Stimulated activated effector memory CD8-positive, alpha-beta T cell treated with anti-CD3 and anti-CD28 coated beads, Interleukin-12 subunit alpha, Interleukin-12 subunit beta, amount 100 ng/mL, for 72 hours (primary cell): ENCODE results near the gene KRTAP5-1.
"Not testable (repeated sequence)": the region's sequence is repeated elsewhere in the genome, so short reads cannot be mapped to it uniquely, and the experiment has no call there.

Source experiments
- ATAC-seq: fragments of 150-1000 bp; cut with Tn5 transposase; 2 replicates; pipeline ENCODE4 v1.10.0; 2021
- DNase-seq, 2 donors: peaks; one replicate each; pipeline ENCODE4 v3.0.0; 2021 to 2022; ENCODE audit warnings: low spot score in 2 of 2
- H3K27ac Mint-ChIP-seq: one replicate; pipeline ENCODE4 v1.8.0; 2022; ENCODE audit warnings: mild to moderate bottlenecking, mixed read lengths
- H3K36me3 Mint-ChIP-seq: one replicate; pipeline ENCODE4 v1.8.0; 2022; ENCODE audit warnings: mild to moderate bottlenecking, mixed read lengths
- H3K4me1 Mint-ChIP-seq: one replicate; pipeline ENCODE4 v1.8.0; 2022; ENCODE audit warnings: mixed read lengths
- H3K4me3 Mint-ChIP-seq: one replicate; pipeline ENCODE4 v1.8.0; 2022; ENCODE audit warnings: mild to moderate bottlenecking, mixed read lengths
- H3K9me3 Mint-ChIP-seq: one replicate; pipeline ENCODE4 v1.8.0; 2022; ENCODE audit warnings: mixed read lengths

Gene KRTAP5-1, protein sequence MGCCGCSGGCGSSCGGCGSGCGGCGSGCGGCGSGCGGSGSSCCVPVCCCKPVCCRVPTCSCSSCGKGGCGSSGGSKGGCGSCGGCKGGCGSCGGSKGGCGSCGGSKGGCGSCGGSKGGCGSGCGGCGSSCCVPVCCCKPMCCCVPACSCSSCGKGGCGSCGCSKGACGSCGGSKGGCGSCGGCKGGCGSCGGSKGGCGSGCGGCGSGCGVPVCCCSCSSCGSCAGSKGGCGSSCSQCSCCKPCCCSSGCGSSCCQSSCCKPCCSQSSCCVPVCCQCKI

DNA sequence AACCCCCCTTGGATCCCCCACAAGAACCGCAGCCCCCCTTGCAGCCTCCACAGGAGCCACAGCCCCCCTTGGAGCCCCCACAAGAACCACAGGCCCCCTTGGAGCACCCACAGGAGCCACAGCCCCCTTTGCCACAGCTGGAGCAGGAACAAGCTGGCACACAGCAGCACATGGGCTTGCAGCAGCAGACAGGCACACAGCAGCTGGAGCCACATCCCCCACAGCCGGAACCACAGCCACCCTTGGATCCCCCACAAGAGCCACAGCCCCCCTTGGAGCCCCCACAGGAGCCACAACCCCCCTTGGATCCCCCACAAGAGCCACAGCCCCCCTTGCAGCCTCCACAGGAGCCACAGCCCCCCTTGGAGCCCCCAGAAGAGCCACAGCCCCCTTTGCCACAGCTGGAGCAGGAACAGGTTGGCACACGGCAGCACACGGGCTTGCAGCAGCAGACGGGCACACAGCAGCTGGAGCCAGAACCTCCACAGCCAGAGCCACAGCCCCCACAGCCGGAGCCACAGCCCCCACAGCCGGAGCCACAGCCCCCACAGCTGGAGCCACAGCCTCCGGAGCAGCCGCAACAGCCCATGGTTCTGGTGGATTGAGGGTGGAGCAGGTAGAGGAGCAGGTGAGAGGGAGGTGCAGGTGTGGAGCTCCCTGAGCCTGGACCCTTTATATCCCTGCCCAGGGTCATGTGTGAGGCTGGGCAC, at the start of gene KRTAP5-1:
Gene KRTAP5-1 (minus strand): TSS at position 623 of the 710 bp plus-strand sequence. CDS start 34 bp downstream, at position 589.
- H3K27ac Mint-ChIP-seq = peak within 1 kb of the TSS; percentile 40
- ATAC-seq = not testable (repeated sequence)

DNA sequence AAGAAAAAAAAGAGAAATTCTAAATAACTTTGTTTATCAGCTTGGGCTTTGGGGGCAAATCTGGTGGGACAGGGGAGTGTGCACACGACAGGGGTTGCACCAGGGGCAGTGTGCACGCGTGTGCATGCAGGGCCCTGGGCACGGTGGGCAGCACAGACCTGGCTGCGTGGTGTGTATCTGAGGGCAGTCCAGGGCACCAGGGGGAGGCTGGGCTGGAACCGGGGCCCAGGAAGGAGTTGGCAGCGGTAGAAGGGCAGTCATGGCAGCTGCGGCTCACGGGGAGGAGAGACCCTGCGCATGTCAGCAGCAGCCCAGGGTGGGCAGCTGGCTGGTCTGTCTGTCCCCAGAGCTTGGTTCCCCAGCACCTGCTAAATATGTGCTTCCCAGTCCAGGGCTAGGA, 48.8 kb upstream of the KRTAP5-1 start:
- Mint-ChIP-seq H3K36me3 (no peaks in the 10 kb centered on the region), H3K9me3 (no peaks in the 10 kb centered on the region), H3K4me1 (peaks cover 16% of the 10 kb centered on the region), H3K4me3 (no peak overlapping the region), H3K27ac (no peak overlapping the region)
- no peak for ATAC-seq
- no peak for DNase-seq

More for the DNA sequence above, at the start of gene KRTAP5-1:
- DNase-seq, H3K9me3 Mint-ChIP-seq, H3K4me3 Mint-ChIP-seq, H3K36me3 Mint-ChIP-seq: not testable (repeated sequence)
- H3K4me1 Mint-ChIP-seq = peaks cover 23% of the 10 kb centered on the region

DNA sequence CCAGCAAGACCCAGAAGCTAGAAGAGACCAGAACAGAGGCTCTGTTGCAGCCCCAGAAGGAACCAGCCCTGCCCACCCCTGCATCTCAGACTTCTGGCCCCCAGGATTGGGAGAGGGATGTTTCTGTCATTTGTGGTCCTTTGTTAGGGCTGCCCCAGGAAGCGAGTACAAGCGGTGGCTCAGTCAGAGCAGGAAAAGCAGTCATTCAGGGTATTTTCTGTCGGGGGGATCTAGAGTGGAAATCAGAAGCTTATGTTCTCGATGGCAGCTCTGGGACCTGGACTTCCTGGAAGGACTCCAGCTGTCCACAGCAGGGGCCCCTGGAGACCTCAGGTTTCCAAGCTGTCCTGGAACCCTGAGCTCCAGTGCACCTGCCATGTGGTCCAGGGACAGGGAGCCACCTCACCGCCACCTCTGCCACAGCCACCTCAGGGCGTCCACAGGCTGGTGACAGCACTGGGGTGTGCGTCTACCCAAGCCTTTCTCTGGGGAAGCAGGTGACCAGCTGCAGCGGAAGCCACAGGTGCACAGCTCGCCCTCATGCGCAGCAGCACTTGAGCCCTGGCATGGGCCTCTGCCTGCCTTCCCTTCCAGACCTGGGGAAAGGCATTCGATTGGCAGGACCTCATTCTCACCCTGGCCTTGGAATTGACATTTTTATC, 47.1 kb upstream of the KRTAP5-1 start:
- no peak overlapping the region for H3K4me3 Mint-ChIP-seq
- DNase-seq (no peak), ATAC-seq (peak; percentile 61)
- H3K9me3 Mint-ChIP-seq = no peaks in the 10 kb centered on the region
- no peaks in the 10 kb centered on the region for H3K36me3 Mint-ChIP-seq
- peaks cover 18% of the 10 kb centered on the region for H3K4me1 Mint-ChIP-seq
- no peak overlapping the region for H3K27ac Mint-ChIP-seq

DNA sequence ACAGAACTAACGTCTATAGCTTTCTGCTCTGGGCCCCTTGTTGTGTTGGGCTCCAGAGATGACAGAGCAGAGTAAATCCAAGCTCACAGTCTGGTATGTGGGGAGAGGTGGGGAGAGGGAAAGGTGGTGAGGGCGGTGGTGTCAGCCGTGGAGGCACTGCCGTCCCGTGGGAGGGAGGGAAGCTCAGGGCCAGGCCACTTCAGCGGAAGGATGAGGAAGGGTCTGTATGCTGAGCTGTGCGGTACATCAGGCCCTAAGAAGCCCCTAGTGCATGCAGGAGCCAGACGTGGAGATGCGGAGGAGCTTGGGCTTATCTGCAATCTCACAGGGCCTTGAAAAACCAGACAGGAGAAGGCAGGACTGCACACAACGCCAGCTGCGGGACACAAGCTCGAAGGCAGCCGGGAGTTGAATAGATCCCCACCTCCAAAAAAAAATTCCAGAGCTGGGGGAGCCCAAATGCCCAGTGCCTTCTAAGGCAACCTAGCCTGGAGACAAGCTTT, 46.0 kb upstream of the KRTAP5-1 start:
- no peaks in the 10 kb centered on the region for H3K36me3 Mint-ChIP-seq

DNA sequence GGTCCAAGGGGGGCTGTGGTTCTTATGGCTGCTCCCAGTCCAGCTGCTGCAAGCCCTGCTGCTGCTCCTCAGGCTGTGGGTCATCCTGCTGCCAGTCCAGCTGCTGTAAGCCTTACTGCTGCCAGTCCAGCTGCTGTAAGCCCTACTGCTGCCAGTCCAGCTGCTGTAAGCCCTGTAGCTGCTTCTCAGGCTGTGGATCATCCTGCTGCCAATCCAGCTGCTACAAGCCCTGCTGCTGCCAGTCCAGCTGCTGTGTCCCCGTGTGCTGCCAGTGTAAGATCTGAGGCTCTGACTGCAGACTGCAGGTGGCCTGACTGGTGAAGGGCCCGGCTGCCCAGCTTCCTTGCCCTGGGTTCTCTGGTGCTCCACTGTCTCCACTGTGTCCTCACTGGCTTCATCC, 45.2 kb upstream of the KRTAP5-1 start:
- Mint-ChIP-seq H3K36me3 (no peaks in the 10 kb centered on the region), H3K4me1 (peaks cover 18% of the 10 kb centered on the region), H3K9me3 (no peaks in the 10 kb centered on the region), H3K27ac (no peak overlapping the region), H3K4me3 (no peak overlapping the region)
- no peak for ATAC-seq
- DNase-seq = no peak

More for the DNA sequence above, 46.0 kb upstream of the KRTAP5-1 start:
- DNase-seq (no peak), ATAC-seq (no peak)
- H3K27ac Mint-ChIP-seq = no peak overlapping the region
- no peaks in the 10 kb centered on the region for H3K9me3 Mint-ChIP-seq
- peaks cover 18% of the 10 kb centered on the region for H3K4me1 Mint-ChIP-seq
- no peak overlapping the region for H3K4me3 Mint-ChIP-seq

DNA sequence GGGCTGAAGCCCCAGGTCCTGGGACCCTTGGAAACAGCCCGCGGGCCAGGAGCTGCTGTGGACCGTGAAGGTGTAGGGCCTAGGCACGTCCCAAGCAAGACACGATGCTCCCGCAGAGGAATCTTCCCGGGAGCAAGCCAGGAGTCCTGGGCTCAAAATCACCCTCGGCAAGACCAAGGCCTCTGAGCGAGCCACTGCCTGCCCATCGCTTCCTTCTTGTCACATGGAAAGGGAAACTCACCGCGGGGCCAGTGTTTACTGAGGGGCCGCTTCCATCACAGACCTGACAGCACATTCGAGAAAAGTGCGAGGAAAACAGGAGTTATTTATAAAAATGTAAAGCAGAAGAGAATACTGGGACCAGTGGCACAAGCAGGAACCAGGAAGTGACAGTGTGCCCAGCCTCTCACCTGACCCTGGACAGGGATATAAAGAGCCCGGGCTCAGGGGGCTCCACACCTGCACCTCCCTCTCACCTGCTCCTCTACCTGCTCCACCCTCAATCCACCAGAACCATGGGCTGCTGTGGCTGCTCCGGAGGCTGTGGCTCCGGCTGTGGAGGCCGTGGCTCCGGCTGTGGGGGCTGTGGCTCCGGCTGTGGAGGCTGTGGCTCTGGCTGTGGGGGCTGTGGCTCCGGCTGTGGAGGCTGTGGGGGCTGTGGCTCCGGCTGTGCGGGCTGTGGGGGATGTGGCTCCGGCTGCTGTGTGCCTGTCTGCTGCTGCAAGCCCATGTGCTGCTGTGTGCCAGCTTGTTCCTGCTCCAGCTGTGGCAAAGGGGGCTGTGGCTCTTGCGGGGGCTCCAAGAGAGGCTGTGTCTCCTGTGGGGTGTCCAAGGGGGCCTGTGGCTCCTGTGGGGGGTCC, 44.5 kb upstream of the KRTAP5-1 start, which contains the start of gene KRTAP5-5:
Gene KRTAP5-5 (plus strand): TSS at position 450 of the 860 bp plus-strand sequence. CDS start 66 bp downstream, at position 516.
- H3K4me1 Mint-ChIP-seq = peaks cover 18% of the 10 kb centered on the region
- ATAC-seq (no peak), DNase-seq (no peak)
- no peaks in the 10 kb centered on the region for H3K9me3 Mint-ChIP-seq
- no peak within 1 kb of the TSS for H3K27ac Mint-ChIP-seq
- no peak within 1 kb of the TSS for H3K4me3 Mint-ChIP-seq
- H3K36me3 Mint-ChIP-seq = no peaks in the 10 kb centered on the region

DNA sequence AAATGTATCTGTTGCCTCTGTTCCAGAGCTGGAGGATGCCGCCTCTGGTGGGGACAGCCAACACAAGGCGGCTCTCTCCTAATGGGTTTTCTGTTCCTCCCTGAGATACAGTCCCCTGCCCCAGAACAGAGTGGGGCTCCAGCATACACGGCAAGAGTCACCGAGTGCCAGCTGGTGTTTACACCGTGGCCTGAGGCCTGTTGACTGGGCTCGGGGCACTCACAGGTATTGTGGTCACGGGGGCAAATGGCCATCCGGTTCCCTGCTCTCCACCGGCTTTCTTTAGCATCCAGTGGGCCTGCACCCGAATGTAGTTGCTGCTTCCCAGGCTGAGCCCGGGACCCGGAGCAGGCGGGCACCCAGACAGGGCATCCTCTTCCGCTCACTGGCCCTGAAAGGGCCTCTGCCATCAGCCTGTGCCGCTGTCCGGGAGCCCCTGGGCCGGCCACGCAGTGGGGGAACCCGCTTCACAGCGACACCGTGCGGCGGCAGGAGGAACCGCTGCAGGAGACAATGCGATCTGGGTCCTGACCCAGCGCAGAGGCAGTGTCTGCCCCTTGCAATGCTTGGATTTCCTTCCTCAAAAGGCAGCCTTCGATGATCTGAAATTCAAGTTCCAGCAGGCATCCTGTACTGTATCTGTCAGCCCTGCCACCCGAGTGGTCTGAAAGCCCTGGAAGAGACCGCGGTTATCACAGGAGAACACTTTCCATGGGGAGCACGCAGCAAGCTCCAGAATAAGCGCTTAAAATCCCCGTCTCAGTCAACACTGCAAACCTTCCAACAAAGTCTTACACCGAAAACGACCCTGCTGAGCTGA, 43.6 kb upstream of the KRTAP5-1 start:
- no peak overlapping the region for H3K27ac Mint-ChIP-seq
- no peaks in the 10 kb centered on the region for H3K36me3 Mint-ChIP-seq
- DNase-seq (peak; percentile 78 to 81), ATAC-seq (peak; percentile 84)
- H3K9me3 Mint-ChIP-seq = no peaks in the 10 kb centered on the region
- H3K4me3 Mint-ChIP-seq = no peak overlapping the region
- peaks cover 18% of the 10 kb centered on the region for H3K4me1 Mint-ChIP-seq

DNA sequence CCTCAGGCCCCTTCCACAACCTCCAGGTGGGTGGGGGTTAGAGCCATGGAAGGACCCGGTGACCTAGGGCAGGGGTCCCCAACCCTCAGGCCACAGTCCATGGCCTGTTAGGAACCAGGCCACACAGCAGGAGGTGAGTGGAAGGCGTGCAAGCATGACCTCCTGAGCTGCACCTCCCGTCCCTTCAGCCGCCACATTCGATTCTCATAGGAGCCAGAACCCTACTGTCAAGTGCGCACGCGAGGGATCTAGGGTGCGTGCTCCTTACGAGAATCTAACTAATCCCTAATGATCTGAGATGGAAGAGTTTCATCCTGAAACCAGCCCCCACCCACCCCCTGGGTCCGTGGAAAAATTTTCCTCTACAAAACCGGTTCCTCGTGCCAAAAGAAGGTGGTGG, 40.5 kb upstream of the KRTAP5-1 start:
- DNase-seq (no peak), ATAC-seq (no peak)
- Mint-ChIP-seq H3K27ac (no peak overlapping the region), H3K4me1 (peaks cover 7% of the 10 kb centered on the region), H3K9me3 (no peaks in the 10 kb centered on the region), H3K4me3 (no peak overlapping the region), H3K36me3 (no peaks in the 10 kb centered on the region)

DNA sequence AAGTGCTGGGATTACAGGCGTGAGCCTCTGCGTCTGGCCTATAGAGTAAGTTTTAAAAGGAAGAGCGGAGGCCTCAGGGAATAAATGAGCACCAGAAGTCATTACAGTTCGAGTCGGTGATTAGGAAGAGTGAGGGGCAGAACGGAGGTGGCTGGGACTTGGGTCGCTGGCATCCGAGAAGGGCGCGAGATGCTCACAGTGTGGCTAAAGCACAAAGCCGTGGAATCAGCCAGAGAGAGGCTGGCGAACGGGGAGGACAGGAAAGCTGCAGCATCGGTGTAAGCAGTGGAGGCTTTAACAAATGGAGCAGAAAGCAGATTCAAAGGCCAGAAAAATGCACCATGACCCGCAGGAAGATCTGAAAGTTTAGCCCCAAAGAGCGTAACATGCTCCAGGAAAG, 39.5 kb upstream of the KRTAP5-1 start:
- Mint-ChIP-seq H3K9me3 (no peaks in the 10 kb centered on the region), H3K36me3 (no peaks in the 10 kb centered on the region), H3K4me1 (peaks cover 10% of the 10 kb centered on the region), H3K4me3 (no peak overlapping the region), H3K27ac (no peak overlapping the region)
- no peak for ATAC-seq
- DNase-seq = no peak

DNA sequence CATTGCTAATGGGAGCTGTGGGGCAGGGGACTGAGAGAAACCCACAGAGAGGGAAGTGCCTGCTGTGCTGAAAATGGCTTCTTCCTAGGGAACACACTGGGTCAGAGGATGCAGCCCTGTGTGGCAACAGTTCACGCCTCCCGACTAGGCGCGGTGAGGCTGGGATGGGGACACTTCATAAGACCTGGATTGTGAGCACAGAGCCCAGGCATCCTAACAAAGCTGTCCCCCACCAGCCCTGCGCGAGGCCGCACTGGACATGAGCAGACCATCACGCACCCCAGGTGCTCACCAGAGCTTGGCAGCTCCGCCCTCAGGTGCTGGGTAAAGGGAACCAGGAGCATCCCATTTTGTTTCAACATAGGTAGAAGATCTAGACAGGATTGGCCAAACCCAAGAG, 38.6 kb upstream of the KRTAP5-1 start:
- Mint-ChIP-seq H3K4me1 (peaks cover 8% of the 10 kb centered on the region), H3K27ac (no peak overlapping the region), H3K4me3 (no peak overlapping the region), H3K9me3 (no peaks in the 10 kb centered on the region), H3K36me3 (no peaks in the 10 kb centered on the region)
- no peak for ATAC-seq
- no peak for DNase-seq

DNA sequence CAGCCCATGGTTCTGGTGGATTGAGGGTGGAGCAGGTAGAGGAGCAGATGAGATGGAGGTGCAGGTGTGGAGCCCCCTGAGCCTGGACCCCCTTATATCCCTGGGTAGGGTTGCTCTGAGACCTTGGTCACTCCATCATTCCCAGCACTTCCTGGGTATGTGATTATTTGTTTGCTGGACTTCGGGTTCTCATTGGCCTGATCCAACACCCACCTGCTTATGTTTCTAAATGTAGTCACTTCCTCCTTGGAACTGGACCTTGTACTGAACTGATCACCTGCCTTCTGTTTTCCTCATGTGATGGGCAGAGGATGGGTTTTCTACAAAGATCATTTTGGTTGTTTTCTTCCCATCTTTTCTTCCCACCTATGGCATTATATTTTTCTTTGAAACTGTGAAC, 37.0 kb upstream of the KRTAP5-1 start, which contains the start of gene KRTAP5-4:
Gene KRTAP5-4 (minus strand): TSS at position 53 of the 400 bp plus-strand sequence. CDS start 45 bp downstream, at position 8.
- H3K4me3 Mint-ChIP-seq = no peak within 1 kb of the TSS
- H3K9me3 Mint-ChIP-seq = no peaks in the 10 kb centered on the region
- no peaks in the 10 kb centered on the region for H3K36me3 Mint-ChIP-seq
- DNase-seq (no peak), ATAC-seq (no peak)
- H3K27ac Mint-ChIP-seq = no peak within 1 kb of the TSS
- peaks cover 8% of the 10 kb centered on the region for H3K4me1 Mint-ChIP-seq

DNA sequence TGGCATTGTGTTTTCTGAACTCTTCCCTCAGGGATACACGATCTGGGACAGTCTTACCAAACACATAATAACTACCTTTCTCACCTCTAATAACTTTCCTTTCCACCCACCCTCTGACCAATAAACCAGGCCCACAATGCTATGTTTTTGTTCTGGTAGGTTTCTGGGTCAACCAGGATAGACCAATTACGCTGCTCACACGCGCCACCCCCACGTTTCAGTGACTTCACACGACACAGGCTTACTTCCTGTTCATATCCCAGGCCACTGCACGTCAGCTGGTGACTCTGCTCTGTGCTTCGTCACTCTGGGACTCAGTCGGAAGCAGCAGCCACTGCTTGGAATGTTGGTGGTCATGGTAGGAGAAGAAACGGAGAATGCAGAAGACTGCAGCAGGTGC, 34.4 kb upstream of the KRTAP5-1 start:
- Mint-ChIP-seq H3K4me3 (peak overlapping the region; percentile 32), H3K9me3 (no peaks in the 10 kb centered on the region), H3K4me1 (peaks cover 8% of the 10 kb centered on the region), H3K36me3 (no peaks in the 10 kb centered on the region), H3K27ac (peak overlapping the region; percentile 45)
- ATAC-seq (peak; percentile 96), DNase-seq (no peak)

DNA sequence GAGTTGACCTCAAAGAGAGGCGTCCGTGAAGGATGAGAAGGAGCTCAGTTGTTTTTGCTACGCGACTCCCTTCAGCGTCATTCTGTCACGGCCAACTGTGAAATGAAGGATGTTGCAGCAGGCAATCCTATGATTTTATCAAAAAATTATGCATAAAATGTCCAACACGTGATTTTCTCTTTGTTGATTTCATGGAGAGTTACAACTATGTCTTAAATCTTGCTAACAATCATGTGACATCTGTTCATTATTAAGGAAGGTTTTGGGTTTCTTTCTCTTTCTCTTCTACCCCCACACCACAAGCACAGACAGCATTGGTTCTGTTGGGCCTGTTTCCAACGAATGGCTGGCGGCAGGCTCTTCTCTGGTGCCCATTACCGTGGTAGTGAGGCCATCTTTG, 33.1 kb upstream of the KRTAP5-1 start:
- H3K9me3 Mint-ChIP-seq = no peaks in the 10 kb centered on the region
- H3K36me3 Mint-ChIP-seq = no peaks in the 10 kb centered on the region
- no peak for DNase-seq
- H3K4me1 Mint-ChIP-seq = peaks cover 8% of the 10 kb centered on the region
- H3K4me3 Mint-ChIP-seq = no peak overlapping the region
- no peak for ATAC-seq
- no peak overlapping the region for H3K27ac Mint-ChIP-seq

DNA sequence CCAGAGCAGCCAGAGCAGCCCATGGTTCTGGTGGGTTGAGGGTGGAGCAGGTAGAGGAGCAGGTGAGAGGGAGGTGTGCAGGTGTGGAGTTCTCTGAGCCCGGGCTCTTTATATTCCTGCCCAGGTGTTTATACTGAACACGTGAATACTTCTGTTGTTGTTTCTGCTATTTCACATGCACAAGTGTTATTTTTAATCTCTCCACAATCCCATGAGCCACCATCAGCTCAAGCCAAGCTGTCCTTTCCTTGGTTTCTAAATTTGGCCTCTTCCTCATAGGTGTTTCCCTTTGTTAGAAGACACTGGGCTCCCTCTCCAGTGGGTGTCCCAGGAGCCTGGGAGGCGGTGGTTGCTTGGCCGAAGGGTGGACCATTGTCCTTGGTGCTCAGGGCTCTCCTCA, 23.3 kb upstream of the KRTAP5-1 start, which contains the start of gene KRTAP5-3:
Gene KRTAP5-3 (minus strand): TSS at position 101 of the 400 bp plus-strand sequence. CDS start 78 bp downstream, at position 23.
- H3K9me3 Mint-ChIP-seq = no peaks in the 10 kb centered on the region
- no peak within 1 kb of the TSS for H3K27ac Mint-ChIP-seq
- no peaks in the 10 kb centered on the region for H3K36me3 Mint-ChIP-seq
- no peak within 1 kb of the TSS for H3K4me3 Mint-ChIP-seq
- peaks cover 15% of the 10 kb centered on the region for H3K4me1 Mint-ChIP-seq
- ATAC-seq (no peak), DNase-seq (no peak)
